ENCODE data around the gene MAPKAP1. TPM values are rescaled to one million over a fixed set of nuclear protein-coding genes. Genes with fewer than 3 reads are reported as not detected.

The MAPKAP1 gene
- total and polyA plus RNA-seq, 8 donors: 32.7 to 212 (median 78.2) TPM

DNA sequence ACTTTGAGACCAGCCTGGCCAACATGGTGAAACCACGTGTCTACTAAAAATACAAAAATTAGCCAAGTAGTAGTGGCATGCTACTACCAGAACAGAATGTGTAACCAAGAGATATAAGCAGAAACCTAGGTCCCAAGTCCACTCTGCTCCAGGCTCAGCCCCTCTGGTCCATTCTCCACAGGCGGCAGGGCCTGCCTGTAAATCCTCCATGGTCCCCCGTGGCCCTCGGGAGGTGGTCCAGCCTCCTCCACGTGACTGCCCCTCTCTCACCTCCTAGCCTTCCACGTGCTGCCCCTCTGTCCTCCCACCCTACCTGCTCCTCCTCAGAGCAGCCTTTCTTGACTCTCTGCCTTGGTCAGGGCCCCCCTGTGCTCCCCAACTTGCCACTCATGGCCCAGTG is 318.0 kb downstream of the MAPKAP1 start:
- H3K36me3 ChIP-seq: no peaks in the 10 kb centered on the region
- TF ChIP-seq POLR2A (IDR thresholded peaks at IDR 0.05): no peak
- no peak for TF ChIP-seq POLR2AphosphoS5 (IDR thresholded peaks at IDR 0.05)
- TF ChIP-seq, protein P1, sequence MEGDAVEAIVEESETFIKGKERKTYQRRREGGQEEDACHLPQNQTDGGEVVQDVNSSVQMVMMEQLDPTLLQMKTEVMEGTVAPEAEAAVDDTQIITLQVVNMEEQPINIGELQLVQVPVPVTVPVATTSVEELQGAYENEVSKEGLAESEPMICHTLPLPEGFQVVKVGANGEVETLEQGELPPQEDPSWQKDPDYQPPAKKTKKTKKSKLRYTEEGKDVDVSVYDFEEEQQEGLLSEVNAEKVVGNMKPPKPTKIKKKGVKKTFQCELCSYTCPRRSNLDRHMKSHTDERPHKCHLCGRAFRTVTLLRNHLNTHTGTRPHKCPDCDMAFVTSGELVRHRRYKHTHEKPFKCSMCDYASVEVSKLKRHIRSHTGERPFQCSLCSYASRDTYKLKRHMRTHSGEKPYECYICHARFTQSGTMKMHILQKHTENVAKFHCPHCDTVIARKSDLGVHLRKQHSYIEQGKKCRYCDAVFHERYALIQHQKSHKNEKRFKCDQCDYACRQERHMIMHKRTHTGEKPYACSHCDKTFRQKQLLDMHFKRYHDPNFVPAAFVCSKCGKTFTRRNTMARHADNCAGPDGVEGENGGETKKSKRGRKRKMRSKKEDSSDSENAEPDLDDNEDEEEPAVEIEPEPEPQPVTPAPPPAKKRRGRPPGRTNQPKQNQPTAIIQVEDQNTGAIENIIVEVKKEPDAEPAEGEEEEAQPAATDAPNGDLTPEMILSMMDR (IDR thresholded peaks at IDR 0.05): no peak
- TF ChIP-seq EP300 (IDR thresholded peaks at IDR 0.05): no peak
- WGBS, 5 donors: 49 to 65% (median 51%) methylated on average over 6 of the region's 6 CpGs
- no peaks in the 10 kb centered on the region for H3K27me3 ChIP-seq
- no peak overlapping the region for H3K4me3 ChIP-seq
- H3K27ac ChIP-seq: no peak overlapping the region
- H3K4me1 ChIP-seq: no peaks in the 10 kb centered on the region
- no peak for DNase-seq
- intact Hi-C loops (cut with DNase I; ENCODE audit: low total_unique reads): no loop called here
- no peaks in the 10 kb centered on the region for H3K9me3 ChIP-seq

DNA sequence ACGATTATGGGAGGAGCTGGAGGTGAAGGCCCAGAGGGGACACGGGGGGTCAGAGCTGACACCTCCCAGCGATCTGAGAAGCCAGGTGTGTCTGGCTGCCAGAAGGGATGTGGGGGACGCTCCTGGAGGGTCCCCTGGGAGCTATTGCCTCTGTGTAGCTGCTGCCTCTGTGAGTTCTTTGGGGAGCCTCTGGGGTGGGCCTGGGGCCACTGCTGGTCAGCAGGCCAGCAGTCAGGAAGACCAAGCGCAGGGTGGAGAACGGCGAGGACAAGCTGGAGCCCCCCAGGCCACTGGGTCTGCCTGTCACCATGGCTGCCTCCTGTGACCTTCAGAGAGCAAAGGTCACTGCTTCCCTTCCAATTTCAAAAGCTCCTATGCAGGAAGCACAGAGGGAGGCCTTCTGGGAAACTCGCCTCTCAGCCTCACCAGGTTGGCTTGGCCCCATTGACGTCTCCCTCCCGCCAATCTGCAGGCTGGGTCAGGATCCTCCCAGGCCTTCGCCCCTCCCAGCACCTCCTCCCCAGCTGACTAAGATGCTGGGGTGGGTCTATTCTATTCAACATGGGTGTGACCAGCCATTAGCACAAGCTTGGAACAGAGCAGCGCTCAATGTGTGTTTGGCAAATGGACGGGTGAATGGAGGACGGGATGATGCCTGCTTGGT is 319.0 kb downstream of the MAPKAP1 start:
- H3K4me3 ChIP-seq: no peak overlapping the region
- intact Hi-C loops (cut with DNase I; ENCODE audit: low total_unique reads): no loop called here
- TF ChIP-seq, protein P1 (IDR thresholded peaks at IDR 0.05): no peak
- TF ChIP-seq POLR2A (IDR thresholded peaks at IDR 0.05): no peak
- no peak for TF ChIP-seq EP300 (IDR thresholded peaks at IDR 0.05)
- TF ChIP-seq POLR2AphosphoS5 (IDR thresholded peaks at IDR 0.05): no peak
- 82 to 91% (median 89%) methylated on average over 10 to 14 of the region's 14 CpGs for WGBS, 5 donors
- no peaks in the 10 kb centered on the region for H3K27me3 ChIP-seq
- DNase-seq: no peak
- H3K9me3 ChIP-seq: no peaks in the 10 kb centered on the region
- H3K36me3 ChIP-seq: no peaks in the 10 kb centered on the region
- no peaks in the 10 kb centered on the region for H3K4me1 ChIP-seq
- no peak overlapping the region for H3K27ac ChIP-seq

Small RNAs within 50 kb of the gene (small RNA-seq; reads per million reads assigned to genes)
- gene RF00017: 0 reads per million in 4 donors

Other genes with a start within 250 kb of the MAPKAP1 start
- gene PBX3, start 40.2 kb upstream of the MAPKAP1 start, total RNA-seq: 10 to 100 TPM; 12.7 to 59.1 (median 25.5) TPM
- gene PBX3, start 40.2 kb upstream of the MAPKAP1 start, polyA plus RNA-seq: 10 to 100 TPM in 2 of 3 donors, 1 to 10 TPM in 1; 9.3 to 15.4 (median 14.6) TPM

Data from stomach (tissue), 9 donors.